Raji (cell line): Measurements from ENCODE around the gene CACTIN.

ENCODE experiments used
- POLR2A ChIP-seq: IDR thresholded peaks from 2 replicates; pipeline ENCODE4 v1.6.1; 2011; ENCODE audit warnings: low read depth, low read length, control low read depth; ENCODE audit not compliant: insufficient read depth

CACTIN gene

GRCh38 chr19:3603121-3603811 is 23.3 kb downstream of the CACTIN start:
- no peak for TF ChIP-seq POLR2A

- no peak for TF ChIP-seq POLR2A
Measured at GRCh38 chr19:3601021-3601420, 25.6 kb downstream of the CACTIN start.

- no peak for TF ChIP-seq POLR2A
Measured at GRCh38 chr19:3599776-3600187, 26.8 kb downstream of the CACTIN start.

DNA sequence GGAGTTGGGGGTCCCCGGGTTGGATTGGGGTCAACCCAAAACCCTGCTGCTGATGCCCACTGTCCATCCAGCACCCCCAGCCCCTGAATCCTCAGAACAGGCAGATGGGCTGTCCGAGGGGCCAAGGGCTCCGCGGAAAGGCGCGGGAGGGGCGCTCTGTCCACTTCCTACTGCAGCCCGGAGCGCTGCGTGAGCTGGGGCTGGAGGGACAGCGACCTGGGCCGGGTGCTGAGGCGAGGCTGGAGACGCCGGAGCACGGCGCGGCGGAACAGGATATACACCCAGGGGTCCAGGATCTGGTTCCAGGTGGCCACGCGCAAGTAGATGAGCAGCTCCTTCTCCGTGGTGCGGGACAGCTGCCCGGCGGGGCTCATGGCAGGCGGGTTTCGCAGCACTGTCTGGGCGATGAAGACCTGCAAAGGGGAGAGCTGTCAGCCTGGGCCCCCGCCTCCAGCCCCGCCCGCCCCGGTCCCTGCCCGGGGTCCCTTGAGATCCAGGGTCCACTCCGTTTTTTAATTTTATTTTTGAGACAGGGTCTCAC is 31.0 kb downstream of the CACTIN start:
- no peak for TF ChIP-seq POLR2A

DNA sequence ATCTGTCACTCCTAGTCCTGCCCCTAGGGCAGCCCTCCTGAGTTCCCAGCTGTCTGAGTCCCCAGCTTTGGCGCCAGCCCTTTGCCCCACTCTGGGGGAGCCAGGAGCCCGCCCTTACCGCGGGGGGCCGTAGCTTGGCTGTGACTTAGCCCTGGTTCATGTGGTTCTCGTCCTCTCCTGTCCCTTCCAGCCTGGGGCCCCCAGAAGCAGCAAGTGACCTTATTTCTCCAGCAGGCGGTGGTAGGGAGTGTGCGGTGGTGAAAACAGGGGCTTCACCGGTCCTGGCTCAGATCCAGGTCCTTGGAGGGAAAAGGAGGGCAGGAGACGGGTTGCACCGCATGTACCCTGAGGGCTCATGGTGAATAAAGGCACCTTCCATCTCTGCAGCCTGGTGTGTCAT is 33.4 kb downstream of the CACTIN start:
- no peak for TF ChIP-seq POLR2A

DNA sequence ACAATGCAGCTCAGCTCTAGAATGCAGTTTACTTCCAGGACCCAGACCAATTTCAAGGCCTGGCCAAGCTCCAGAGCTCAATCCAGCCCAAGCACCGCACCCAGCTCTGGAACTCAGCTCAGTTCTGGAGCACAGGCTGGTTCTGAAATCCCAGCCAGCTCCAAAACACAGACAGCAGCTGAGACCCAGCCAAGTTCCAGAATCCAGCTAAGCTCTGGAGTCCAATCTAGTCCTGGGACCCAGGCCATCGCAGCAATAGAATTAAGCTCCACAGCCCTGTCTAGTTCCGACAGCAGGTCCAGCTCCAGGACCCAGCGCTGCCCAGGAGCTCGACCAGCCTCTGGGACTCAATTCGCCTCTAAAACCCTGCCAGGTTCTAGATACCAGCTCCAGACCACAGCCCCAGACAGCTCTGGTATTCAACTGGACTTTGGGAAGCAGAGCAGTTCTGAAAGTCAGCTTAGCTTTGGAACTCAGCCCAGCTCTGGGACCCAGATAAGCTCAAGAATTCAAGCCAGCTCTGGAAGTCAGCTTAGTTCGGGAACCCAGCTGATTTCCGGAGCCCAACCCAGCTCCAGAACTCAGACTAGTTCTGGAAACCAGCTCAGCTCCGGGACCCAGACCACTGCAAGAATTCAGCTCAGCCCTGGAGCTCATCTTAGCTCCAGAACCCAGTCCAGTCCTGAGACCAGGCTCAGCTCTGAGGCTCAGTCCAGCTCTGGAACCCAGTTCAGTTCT is 34.5 kb downstream of the CACTIN start:
- TF ChIP-seq POLR2A, result no peak

GRCh38 chr19:3590991-3591659 is 35.5 kb downstream of the CACTIN start:
- no peak for TF ChIP-seq POLR2A

- no peak for TF ChIP-seq POLR2A
Measured at GRCh38 chr19:3589949-3590348, 36.6 kb downstream of the CACTIN start.

GRCh38 chr19:3589439-3589838 is 37.2 kb downstream of the CACTIN start:
- no peak for TF ChIP-seq POLR2A

DNA sequence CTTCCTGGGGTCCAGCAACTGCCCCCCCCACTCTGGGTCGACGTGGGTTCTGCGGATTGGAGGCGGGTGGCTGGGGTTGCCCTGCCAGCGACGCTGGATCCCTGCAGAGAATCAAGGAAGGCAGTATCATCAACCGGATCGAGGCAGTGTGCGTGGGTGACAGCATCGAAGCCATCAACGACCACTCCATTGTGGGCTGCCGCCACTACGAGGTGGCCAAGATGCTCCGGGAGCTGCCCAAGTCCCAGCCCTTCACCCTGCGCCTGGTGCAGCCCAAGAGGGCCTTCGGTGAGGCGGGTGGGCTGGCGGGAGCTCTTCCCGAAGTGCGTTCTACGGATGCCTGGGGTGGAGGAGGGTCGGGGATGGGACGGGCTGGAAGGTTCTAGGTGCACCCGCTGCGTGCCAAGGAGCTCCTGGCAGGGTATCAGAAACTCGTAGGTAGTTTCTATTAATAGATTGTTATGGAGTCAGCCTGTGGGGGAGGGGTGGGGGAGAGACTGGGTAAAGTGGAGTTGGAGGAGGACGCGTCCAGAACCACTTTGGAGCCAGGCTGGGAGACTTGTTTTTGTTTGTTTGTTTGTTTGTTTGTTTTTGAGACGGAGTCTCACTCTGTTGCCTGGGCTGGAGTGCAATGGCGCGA is 39.8 kb downstream of the CACTIN start:
- no peak for TF ChIP-seq POLR2A

- no peak for TF ChIP-seq POLR2A
Measured at GRCh38 chr19:3586127-3586626, 40.4 kb downstream of the CACTIN start.

GRCh38 chr19:3585301-3586126 is 41.1 kb downstream of the CACTIN start, which contains the start of gene GIPC3:
TSS of gene GIPC3 (plus strand) at chr19:3585478. CDS start at chr19:3585598, 120 bp downstream.
- no peak for TF ChIP-seq POLR2A

- no peak for TF ChIP-seq POLR2A
Measured at GRCh38 chr19:3580156-3580934, 46.2 kb downstream of the CACTIN start.

DNA sequence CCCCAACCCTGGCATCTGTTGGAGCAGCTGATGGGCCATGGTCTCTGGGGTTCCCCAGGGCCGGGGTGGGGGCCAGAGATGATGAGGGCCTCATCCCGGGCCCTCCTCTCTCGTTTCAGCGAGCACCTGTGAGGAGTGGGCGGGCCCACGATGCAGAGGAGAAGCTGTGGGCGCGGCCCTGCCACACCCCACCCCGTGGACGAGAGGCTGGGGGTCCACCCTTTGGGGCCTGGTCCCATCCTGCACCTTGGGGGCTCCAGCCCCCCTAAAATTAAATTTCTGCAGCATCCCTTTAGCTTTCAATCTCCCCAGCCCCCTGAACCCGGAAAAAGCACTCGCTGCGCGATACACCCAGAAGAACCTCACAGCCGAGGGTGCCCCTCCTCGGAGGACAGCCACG is 48.2 kb downstream of the CACTIN start:
- no peak for TF ChIP-seq POLR2A
